HG03280 (cell line): ENCODE measurements around the gene B4GALNT4.
"Not testable (repeated sequence)": the region's sequence is repeated elsewhere in the genome, so short reads cannot be mapped to it uniquely, and the experiment has no call there.

ENCODE experiments used
- ATAC-seq: cut with Tn5 transposase; IDR thresholded peaks from one replicate; pipeline ENCODE4 v1.9.1; 2021; ENCODE audit warnings: mild to moderate bottlenecking, moderate library complexity; ENCODE audit not compliant: unreplicated experiment

The B4GALNT4 gene

GRCh38 chr11:375065-376025 is 6.0 kb downstream of the B4GALNT4 start:
- no peak for ATAC-seq

GRCh38 chr11:376531-377173 is 7.4 kb downstream of the B4GALNT4 start:
- no peak for ATAC-seq

- no peak for ATAC-seq
Measured at GRCh38 chr11:377174-377865, 8.0 kb downstream of the B4GALNT4 start.

DNA sequence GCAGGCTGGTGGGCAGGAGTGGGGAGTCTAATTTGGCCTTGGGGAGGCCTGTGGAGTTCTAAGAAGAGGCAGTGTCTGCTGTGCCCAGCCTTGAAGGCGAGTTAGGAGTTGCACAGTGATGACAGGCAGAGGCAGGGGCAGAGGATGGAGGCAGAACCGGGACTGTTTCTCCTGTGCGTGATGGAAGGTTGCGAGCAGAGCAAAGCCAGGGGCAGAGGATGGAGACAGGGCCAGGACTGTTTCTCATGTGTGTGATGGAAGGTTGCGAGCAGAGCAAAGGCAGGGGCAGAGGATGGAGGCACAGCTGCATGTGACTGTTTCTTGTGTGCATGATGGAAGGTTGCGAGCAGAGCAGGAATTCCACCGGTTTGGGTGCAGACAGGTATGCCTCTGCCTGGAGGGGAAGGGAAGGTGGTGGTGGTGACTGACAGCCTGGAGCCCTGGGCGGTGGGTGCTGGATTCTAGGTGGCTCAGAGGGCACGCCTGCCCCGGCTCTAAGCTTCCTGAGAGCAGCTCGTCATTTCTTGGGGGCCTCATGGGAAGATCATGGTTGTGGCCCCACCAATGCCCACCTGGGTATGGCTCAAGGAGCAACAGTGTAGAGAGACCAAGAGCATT is 8.7 kb downstream of the B4GALNT4 start:
- no peak for ATAC-seq

DNA sequence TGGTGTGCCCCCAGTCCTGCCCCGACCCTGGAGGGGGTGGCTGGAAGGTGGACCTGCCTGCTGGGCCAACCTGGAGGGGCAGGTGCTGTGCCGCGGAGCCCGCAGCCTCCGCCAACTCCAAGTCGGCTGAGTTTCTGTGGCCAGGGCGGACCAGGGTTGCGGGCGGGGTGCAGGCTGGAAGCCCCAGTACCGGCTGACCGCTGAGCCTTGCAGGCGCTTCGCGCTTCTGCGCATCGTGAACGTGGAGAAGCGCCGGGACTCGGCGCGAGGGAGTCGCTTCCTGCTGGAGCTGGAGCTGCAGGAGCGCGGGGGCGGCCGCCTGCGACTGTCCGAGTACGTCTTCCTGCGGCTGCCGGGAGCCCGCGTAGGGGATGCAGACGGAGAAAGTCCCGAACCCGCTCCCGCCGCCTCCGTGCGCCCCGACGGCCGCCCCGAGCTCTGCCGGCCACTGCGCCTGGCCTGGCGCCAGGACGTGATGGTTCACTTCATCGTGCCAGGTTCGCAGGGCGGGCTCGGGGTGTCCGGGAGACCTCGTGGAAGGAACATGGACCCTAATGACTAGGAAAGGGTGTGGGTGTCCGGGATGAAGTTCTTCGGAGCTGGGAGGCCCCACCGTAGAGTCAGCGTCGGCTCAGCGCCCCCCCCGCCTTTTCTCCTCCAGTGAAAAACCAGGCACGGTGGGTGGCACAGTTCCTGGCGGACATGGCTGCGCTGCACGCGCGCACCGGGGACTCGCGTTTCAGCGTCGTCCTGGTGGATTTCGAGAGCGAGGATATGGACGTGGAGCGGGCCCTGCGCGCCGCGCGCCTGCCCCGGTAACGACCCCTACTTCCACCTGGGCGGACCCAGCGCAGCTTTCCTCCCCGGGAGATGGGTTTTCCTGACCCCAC is 10.2 kb downstream of the B4GALNT4 start:
- no peak for ATAC-seq

- no peak for ATAC-seq
Measured at GRCh38 chr11:380095-380480, 10.8 kb downstream of the B4GALNT4 start.

- ATAC-seq, result no peak
Measured at GRCh38 chr11:380491-380890, 11.2 kb downstream of the B4GALNT4 start.

DNA sequence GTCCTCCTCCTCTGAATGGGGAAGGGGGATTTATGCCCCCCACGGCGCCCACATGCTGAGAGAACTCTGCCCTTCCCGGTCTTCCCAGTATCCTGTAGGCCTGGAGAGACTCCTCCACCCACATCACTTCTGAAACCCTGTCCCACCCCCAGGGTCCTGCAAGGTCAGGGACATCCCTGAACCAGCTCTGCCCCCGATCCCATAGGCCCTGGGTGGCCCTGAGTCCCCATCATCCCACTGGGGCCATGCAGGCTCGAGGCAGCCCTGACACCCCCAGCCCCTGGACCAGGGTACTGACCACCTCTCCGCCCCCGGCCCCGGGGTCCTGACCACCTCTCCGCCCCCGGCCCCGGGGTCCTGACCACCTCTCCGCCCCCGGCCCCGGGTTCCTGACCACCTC is 11.7 kb downstream of the B4GALNT4 start:
- ATAC-seq, result no peak

DNA sequence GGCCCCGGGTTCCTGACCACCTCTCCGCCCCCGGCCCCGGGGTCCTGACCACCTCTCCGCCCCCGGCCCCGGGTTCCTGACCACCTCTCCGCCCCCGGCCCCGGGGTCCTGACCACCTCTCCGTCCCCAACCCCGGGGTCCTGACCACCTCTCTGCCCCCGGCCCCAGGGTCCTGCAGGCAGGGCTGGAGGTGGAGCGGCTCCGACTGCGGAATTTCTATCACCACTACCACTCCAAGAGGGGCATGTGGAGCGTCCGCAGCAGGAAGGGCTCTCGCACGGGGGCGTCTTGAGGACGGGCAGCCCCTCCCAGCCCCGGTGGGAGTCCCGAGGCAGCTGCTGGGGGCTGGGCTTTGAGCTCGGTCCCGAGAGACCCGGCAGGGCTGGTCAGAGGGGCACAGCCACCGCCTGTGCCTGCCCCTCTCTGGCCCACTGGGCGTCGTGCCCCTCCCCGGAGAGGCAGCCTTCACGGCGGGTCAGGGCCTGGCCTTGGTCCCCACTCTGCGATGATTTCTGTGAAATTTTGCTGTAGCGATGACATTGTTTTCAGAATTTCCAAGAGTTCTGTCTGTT is 12.3 kb downstream of the B4GALNT4 start:
- ATAC-seq, result no peak

GRCh38 chr11:382081-382629 is 12.9 kb downstream of the B4GALNT4 start:
- no peak for ATAC-seq

DNA sequence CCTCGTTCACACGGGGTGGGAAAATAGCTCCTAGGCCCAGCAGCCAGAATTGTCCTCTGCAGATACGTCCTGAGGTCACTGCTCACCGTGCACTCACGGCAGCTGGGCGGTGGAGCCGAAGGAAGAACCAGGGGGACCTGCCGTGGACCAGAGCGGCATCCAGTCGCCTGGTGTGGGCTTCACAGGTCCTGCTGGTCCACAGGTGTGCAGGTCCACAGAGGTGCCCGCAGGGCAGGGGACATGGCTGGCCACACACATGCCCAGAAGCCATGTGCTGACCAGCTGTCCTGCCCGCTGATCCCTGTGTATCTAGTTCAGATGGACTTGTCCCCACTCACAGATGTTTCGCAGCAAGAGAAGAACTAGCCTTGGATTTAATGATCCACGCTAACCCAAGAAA is 14.1 kb downstream of the B4GALNT4 start:
- ATAC-seq, result no peak

GRCh38 chr11:384511-384910 is 15.2 kb downstream of the B4GALNT4 start:
- no peak for ATAC-seq

GRCh38 chr11:385594-386351 is 16.5 kb downstream of the B4GALNT4 start:
- no peak for ATAC-seq

DNA sequence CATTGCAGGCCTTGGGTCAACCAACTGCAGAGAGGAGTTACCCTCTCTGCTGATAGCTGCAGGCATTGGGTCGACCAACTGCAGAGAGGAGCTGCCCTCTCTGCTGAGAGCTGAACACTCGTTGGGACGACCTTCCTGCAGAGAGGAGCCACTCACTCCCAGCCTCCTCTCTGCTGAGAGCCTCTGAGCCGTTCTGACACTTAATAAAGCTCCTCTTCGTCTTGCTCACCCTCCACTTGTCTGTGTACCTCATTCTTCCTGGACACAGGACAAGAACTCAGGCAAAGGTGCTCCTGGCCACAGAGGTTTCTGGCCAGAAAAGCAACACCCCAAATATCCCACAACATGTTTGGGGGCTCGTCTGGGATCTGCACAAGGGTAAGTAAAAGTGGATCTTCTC is 17.2 kb downstream of the B4GALNT4 start:
- ATAC-seq, result no peak

- ATAC-seq, result no peak
Measured at GRCh38 chr11:387193-387793, 18.0 kb downstream of the B4GALNT4 start.

GRCh38 chr11:389369-389768 is 20.1 kb downstream of the B4GALNT4 start:
- ATAC-seq, result not testable (repeated sequence)

DNA sequence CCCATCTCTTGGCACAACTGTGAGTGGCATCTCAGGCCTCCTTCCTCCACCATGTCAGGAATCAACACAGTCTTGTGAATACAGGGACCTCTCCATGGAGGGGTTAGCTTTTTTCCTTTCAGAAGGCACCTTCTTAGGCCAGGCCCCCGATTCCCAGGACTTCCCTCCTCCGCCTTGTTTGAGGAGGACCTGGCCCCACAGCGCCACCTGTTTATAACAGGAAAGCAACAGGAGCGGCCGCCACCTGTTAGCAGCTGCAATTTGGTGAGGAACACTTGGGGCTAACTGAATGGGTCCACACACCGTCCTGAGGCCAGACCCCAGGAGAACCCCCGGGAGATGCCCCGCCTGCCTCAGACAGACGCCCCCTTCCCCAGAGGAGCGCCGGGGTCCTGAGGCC is 20.9 kb downstream of the B4GALNT4 start:
- ATAC-seq, result no peak
